Suprapubic skin (tissue), 4 donors: ENCODE results near the gene SOX9.

Experiments
- EP300 ChIP-seq: sonication (generic); formaldehyde crosslinking; IDR thresholded peaks from one replicate; pipeline ENCODE4 v1.6.1; 2017; ENCODE audit warnings: antibody characterized with exemption
- POLR2A ChIP-seq, 2 donors: fragments of 450-650 bp; IDR thresholded peaks; one replicate each; pipeline ENCODE4 v1.6.1; 2017; ENCODE audit warnings: antibody characterized with exemption in 2 of 2, mild to moderate bottlenecking in 2 of 2, moderate library complexity in 2 of 2
- POLR2AphosphoS5 ChIP-seq, 3 donors: sonication (generic); formaldehyde crosslinking; IDR thresholded peaks; one replicate each; pipeline ENCODE4 v1.6.1; 2017; ENCODE audit warnings: antibody characterized with exemption in 3 of 3
- TF ChIP-seq, protein P1 (sequence below), 2 donors: fragments of 200-600 bp in 1 of 2; fragments of 450-650 bp in 1 of 2; sonication (generic) in 1 of 2; IDR thresholded peaks; one replicate each; pipeline ENCODE4 v1.5.1; 2016 to 2019; ENCODE audit warnings: antibody characterized with exemption in 2 of 2, mild to moderate bottlenecking in 1 of 2, moderate library complexity in 1 of 2

DNA sequence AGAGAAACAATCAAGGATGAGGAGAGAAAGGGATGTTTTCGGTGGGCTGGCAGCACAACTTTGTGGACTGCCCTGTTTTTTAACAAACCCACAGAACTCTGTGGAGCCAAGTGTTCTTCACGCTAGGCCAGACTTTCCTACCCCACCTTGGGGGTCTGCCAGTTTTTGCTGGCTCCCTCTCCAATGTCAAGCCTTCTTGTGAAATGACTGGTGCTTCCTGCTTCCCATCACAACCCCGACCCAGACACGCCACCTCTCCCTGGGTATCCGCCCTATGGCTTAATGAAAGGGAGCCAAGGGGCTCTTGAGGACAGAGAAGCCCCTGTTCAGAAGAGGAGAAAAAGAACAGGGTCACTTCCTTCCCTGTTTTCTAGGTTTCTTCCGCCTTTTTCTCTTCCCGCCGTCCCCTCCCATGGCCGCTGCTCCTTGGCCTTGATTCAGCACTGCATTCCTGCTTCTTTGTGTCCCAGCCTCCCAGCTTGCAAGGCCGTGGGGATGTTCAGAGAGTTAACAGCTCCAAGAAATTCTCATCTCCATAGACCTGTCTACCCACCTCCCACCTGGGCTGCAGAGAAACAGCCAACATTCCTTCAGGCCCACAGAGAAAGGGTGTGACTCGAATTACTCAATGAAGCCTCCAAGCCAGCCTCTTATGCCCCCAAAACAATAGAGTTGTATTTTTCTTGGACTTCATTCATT is 16.5 kb upstream of the SOX9 start:
- TF ChIP-seq, protein P1, sequence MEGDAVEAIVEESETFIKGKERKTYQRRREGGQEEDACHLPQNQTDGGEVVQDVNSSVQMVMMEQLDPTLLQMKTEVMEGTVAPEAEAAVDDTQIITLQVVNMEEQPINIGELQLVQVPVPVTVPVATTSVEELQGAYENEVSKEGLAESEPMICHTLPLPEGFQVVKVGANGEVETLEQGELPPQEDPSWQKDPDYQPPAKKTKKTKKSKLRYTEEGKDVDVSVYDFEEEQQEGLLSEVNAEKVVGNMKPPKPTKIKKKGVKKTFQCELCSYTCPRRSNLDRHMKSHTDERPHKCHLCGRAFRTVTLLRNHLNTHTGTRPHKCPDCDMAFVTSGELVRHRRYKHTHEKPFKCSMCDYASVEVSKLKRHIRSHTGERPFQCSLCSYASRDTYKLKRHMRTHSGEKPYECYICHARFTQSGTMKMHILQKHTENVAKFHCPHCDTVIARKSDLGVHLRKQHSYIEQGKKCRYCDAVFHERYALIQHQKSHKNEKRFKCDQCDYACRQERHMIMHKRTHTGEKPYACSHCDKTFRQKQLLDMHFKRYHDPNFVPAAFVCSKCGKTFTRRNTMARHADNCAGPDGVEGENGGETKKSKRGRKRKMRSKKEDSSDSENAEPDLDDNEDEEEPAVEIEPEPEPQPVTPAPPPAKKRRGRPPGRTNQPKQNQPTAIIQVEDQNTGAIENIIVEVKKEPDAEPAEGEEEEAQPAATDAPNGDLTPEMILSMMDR (IDR thresholded peaks at IDR 0.05), result no peak
- TF ChIP-seq POLR2A (IDR thresholded peaks at IDR 0.05), result no peak
- no peak for TF ChIP-seq EP300
- TF ChIP-seq POLR2AphosphoS5 (IDR thresholded peaks at IDR 0.05), result no peak
